Stimulated activated CD4-positive, alpha-beta T cell treated with anti-CD3 and anti-CD28 coated beads, Interleukin-1b, Interleukin-23, amount 100 ng/mL, for 4 hours (primary cell): ENCODE measurements around the gene UBE2E1.
"Not testable (repeated sequence)": the region's sequence is repeated elsewhere in the genome, so short reads cannot be mapped to it uniquely, and the experiment has no call there.

Experiments used
- DNase-seq, 2 donors: peaks; one replicate each; pipeline ENCODE4 v3.0.0-alpha.2; 2020; ENCODE audit warnings: low read depth in 2 of 2

Gene UBE2E1

DNA sequence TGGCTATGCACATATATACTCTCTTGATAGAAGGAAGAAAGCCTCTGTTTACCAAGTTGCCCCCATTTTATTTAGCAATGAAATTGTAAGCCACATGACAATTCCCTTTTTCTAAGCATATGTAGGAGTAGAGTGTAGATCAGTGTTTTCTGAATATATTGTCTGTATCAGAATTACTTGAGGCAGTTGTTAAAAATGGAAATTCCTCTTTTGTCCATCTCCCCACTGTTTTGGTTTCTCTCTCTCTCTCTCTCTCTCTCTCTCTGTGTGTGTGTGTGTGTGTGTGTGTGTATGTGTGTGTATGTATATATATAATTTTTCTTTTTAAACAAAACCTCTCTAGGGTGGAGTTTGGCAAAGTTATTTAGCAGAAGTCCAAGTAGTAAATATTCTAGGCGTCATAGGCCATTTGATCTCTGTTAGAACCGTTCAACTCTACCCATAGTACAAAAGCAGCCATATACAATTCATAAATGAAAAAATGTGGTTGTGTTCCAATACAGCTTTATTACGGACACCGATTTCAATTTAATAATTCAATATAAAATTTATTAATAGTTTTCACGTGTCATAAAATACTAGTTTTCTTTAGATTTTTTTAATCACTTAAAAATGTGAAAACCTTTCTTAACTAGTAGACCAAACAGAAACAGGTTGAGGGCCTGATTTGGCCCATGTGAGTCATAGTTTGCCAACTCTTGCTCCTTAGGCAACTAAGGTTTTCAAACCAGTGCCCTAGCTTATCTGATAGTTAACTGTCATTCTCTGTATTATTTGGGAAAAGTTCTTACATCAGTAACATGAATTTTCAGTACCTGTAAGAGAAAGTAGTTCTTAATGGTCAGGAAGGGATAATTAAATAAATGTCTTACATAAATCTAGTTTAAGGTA lies 39.8 kb downstream of the UBE2E1 start:
- DNase-seq, result no peak

DNA sequence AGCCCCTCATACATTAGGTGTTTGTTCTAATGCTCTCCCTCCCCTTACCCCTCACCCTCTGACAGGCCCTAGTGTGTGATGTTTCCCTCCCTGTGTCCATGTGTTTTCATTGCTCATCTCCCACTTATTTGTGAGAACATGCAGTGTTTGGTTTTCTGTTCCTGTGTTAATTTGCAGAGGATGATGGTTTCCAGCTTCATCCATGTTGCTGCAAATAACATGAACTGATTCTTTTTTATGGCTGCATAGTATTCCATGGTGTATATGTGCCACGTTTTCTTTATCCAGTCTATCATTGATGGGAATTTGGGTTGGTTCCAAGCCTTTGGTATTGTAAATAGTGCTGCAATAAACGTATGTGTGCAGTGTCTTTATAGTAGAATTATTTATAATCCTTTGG lies 43.7 kb downstream of the UBE2E1 start:
- not testable (repeated sequence) for DNase-seq

DNA sequence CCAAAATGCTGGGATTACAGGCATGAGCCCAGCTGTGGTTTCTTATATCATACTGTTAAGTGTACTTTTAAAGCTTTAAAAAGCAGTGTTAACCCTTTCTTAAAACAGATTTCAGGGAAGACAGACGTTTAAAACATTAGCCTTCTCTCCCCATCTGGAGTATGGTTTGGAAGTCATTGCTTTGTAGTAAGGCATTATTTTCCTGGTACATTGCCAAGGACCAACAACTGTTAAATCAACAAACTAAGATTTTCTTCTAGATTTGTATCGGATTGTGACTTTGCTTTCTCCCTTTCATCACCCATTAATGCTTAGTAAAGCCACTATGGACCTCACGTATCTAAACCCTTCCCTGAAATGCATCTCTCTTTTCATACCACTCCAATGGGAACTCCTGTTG lies 50.5 kb downstream of the UBE2E1 start:
- DNase-seq, result no peak

DNA sequence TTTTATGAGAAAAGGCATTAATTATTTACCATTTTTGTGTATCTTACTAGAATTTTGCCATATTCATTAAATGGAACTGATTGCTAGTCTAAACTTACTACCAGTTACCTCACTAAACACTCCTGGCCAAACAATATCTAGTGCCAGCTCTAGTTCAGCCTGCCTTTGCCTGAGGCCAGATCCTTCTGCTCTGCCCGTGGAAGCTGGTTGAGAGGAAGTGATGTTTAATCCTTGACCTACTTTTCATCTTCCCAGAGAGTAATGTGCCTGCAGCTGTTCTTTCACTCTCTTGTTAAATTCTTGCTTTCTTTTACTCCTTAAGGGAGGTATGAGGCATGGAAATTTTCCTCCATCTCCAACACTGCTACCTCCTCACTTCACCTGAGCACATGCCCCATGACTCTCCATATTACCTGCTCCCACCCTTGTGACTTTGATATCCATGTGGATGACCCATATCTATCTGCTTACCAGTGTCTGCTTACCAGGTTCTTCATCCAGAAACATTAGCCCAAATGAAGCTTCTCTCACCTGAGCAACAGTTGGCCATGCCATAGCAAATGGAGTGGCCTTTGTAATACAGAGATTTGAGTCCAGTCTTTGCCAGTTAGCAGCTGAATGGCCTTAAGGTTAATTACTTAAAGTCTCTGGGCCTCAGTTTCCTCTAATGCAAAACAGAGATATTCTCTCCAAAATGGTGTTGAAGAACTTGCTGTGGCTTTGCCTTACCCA lies 53.4 kb downstream of the UBE2E1 start:
- DNase-seq, result no peak

DNA sequence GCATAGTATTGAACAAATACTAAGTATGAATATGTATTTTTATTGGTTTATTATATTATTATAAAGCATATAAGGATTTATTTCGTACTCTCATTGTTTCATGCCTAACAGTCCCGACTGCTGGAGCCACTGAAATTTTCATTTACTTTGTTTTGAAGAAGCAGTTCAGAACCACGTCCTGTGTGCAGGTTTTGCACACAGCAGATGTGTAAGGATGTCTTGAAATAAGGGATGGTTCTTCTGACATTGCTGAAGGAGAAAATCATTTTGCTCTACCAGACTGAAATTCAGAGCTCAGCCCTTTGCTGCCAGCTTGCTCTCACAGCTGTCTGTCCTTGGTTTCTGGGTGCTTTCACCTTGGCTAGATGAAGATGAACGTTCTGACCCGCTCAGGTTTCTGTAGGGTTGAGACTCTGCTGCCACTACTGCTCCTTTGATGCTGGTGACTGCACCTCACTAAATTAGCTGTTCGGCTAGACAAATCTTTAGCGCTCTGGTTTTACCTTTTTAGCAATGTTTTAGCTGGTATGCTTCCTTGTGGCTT lies 54.2 kb downstream of the UBE2E1 start:
- DNase-seq, result no peak

DNA sequence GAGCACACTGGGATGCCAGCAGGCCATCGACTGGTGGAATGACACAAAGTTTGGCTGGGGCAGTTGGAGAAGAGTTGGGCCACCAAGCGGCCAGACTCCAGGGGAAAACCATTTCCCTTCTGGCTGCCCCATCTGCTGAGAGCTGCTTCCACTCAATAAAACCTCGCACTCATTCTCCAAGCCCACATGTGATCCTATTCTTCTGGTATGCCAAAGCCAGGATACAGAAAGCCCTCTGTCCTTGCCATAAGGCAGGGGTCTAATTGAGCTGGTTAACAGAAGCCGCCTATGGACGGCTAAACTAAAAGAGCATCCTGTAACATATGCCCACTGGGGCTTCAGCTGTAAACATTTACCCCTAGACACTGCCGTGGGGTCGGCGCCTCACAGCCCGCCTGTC lies 55.9 kb downstream of the UBE2E1 start:
- DNase-seq, result no peak

DNA sequence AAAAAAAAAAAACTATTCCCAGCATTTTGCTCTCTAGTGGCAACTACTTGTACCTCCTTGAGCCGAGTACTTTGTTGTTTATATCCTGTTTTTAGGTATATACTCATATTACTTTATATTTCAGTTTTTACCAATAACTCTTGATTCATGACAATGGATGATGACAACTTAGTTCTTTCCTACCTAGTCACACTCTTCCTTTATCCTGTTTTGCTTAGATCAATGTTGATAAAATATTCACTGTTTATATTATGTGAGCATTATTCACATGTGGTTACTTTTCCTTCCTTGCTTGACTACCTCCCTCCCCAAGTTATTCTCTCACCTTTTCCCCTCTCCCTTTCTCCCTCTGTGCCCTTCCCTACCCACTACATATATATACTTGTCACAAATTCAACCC lies 57.3 kb downstream of the UBE2E1 start:
- no peak for DNase-seq

DNA sequence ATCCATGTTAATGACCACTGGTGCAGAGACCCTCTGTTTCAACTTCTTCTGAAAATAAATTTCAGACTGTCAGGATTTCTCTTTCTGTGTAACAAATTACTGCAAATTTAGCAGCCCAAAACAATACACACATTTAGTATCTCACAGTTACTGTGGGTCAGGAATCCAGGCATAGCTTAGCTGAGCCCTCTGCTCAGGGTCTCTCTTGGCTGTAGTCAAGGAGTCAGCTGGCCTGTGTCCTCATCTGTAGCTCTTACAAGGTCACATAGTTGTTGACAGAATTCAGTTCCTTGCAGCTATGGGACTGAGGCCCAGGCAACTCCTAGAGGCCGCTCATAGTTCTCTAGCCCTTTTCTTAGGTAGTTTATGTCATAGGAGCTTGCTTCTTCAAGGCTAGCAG lies 59.2 kb downstream of the UBE2E1 start:
- no peak for DNase-seq

DNA sequence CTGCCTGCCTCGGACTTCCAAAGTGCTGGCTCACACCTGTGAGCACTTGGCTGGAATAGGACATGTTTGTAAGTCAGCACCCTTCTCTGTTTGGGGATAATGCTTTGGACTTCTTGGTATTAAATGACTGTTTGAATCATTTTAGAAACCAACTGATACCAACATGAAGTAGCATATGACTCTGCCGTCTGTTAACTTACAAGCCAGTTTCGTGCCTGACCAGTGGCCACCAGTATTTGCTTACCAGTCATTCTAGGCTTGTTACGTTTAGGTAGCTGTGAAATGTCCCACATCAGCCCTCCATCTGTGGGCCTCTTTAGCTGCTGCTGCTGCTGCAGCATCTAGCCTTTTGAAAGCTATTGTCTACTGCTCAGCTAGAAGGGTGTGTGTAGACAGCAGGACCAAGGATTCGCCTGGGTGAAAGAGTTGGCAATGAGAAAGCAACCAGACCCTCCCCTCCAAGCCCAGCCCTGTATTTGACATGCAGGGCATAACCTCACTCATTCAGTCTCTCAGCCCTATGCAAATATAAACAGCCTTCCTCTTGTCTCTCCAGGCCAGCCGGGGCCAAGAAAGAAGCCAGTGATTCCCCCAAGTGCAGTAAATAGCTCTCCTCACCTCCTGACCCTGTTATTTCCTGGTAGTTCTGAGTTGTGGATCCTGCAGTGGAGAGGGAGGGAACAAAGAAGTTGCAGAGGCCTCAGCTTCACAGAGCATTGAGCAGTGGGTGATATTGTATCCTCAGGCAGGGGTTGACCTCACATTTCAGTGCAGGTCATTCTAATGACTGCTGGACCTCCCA lies 60.0 kb downstream of the UBE2E1 start:
- no peak for DNase-seq

DNA sequence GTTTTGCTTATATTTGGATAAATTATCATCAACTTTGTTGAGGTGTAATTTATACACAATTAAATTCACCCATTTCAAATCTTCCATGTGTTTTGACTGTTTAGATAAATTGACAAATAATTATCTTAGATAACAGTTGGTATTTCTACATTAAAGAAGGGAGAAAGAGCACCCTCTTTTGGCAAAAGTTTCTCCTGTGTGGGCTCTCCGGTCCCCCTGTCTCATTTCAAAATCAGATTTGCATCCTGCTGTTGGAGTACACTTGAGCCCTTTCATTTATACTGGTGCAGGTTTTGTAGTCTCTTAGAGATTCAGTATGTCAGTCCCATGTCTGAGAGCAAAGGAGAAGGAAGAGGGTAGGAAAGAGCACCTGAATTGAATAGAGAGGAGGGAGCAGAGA lies 61.6 kb downstream of the UBE2E1 start:
- no peak for DNase-seq

DNA sequence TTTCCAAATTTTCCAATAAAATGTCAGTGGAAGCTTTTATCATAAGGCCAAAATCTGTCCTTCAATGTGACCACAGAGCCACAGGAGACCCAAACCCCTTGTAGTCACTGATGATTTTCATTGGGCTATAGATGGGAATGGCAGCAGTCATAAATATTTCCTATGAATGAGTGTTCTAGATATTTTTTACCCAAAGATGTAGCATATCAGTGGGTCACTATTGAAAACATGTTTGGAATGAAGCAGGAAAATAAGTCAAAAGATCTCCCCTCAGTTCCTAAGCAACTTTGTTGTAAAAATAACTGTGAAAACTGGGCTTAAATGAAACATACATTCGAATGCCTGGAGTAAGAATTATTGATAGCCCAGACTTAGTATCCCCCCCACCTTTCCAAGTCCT lies 62.1 kb downstream of the UBE2E1 start:
- DNase-seq, result no peak

DNA sequence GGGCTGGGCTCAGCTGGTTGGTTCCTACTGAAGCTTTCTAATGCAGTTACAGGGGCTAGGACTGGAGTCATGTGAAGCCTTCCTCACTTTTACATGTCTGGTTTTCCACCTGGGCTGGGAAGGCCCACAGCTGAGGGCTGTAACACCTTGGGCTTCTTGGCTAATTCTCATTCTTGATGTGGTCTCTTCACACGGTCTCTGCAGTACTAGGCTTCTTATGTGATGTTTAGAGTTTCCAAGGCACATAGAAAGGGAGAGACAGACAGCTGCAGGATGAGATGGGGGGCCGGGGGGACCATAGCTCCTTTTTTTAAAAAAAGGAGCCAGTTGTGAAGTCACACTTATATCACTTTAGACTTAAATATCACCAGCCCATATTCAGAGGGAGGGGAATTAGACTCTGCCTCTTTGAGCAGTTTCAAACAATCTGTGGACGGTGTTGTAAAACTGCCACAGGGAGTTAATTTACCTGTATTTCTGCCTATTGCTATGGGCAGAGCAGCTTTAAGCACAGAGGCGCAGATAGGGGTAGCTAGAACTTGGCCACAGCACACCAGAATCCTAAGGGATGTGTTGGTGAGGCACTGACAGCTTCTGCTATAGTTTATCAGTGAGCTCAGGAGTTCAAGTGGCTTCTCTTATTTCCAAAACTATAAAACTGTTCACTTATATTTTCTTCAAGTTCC lies 64.4 kb downstream of the UBE2E1 start:
- DNase-seq, result no peak

DNA sequence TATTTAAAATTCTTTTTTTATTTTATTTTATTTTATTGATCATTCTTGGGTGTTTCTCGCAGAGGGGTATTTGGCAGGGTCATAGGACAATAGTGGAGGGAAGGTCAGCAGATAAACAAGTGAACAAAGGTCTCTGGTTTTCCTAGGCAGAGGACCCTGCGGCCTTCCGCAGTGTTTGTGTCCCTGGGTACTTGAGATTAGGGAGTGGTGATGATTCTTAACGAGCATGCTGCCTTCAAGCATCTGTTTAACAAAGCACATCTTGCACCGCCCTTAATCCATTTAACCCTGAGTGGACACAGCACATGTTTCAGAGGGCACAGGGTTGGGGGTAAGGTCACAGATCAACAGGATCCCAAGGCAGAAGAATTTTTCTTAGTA lies 64.9 kb downstream of the UBE2E1 start:
- not testable (repeated sequence) for DNase-seq

DNA sequence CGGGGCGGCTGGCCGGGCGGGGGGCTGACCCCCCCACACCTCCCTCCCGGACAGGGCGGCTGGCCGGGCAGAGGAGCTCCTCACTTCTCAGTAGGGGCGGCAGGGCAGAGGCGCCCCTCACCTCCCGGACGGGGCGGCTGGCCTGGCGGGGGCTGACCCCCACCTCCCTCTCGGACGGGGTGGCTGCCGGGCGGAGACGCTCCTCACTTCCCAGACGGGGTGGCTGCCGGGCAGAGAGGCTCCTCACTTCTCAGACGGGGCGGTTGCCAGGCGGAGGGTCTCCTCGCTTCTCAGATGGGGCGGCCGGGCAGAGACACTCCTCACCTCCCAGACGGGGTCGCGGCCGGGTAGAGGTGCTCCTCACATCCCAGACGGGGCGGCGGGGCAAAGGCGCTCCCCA lies 65.6 kb downstream of the UBE2E1 start:
- DNase-seq, result not testable (repeated sequence)

DNA sequence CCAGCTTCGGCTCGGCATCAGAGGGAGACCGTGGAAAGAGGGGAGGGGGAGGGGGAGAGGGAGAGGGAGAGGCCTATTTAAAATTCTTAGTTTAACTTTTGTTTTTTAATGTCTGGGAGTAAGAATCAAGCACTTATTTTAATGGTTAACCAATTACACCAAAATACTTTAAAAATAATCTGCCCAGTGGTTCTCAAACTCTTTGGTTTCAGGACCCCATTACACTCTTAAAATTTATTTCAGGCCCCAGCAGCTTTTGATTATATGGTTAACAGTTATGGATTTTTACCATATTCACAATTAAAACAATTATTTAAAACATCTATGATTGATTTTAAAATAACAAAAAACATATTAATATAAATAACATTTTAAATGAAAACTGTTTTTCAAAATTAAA lies 66.6 kb downstream of the UBE2E1 start:
- no peak for DNase-seq

DNA sequence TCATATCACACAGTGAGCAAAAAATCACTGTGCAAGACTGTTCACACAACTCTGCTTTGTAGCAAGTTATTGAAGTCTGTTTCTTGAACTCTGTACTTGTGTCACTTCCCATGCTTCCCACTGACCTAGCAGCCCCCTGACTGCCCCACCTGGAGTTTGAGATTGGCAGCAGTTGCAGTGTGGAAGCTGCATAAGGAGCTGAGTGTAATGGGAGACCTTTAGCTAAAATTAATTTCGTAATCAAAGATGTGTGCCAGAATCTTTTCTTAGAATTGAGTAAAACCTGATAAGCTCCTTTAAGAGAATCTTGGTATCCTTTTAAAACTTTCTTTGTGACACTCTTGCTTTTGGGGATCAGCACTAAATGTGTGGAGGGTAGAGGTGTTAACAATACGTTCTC lies 68.2 kb downstream of the UBE2E1 start:
- no peak for DNase-seq

DNA sequence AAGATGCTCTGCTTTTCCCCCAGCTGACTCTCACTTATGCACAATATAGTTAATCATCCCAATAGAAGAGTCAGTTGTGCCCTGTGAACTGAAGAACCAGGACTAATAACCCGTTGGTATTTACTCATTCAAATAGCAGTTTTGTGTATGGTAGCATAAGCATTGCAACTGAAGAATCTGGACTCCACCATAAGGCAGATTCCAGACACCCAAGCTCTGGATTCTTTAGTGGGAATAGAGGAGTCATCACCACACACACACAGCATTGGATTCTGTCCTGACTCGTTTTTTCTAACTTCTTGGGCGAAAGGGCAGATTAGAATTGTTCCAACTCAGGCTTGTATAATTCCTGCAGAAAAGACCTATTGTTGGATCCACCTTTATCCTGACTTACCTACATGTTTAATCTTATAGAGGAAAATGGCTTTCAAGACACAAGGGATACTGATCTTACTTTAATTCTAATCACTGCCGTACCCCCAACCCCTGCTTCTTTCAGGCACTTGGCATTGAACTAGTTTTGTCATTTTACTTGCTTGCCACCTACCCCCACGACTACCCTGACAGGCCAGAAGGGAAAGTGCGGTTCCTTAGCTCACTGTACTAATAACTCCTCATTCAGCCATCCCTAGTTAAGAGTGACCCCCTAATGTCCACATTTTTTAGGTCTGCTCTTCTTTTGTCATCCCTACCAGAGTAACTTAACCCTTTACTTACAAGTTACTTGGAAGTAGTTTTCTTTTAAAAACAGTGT lies 68.8 kb downstream of the UBE2E1 start:
- no peak for DNase-seq

DNA sequence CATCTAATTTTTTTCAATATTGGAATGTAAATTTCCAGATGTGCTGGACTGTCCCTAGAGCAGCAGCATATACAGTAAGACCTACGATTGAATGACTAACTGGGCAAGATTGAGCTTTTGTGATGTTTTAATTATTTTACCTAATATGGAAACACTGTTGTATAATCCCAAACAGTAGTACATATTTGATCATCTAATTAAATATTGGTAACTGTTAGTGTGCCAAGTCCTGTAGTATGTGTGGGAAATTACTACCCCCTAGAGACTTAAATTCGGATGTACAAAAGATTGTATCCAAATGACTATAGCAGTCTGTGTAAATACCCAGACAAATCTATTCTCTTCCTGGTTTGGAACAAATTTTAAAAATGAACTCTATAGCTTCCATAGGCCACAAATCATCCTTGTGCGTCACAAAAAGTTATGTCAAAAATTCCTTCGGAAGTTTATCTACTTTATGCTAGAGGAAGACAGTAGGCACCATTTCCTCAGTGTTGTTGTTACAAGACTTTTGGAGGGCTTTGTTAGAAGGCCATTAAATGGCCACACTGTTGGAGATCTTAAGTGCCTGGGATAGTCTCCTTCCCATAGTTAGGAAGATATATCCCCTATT lies 69.5 kb downstream of the UBE2E1 start:
- no peak for DNase-seq

DNA sequence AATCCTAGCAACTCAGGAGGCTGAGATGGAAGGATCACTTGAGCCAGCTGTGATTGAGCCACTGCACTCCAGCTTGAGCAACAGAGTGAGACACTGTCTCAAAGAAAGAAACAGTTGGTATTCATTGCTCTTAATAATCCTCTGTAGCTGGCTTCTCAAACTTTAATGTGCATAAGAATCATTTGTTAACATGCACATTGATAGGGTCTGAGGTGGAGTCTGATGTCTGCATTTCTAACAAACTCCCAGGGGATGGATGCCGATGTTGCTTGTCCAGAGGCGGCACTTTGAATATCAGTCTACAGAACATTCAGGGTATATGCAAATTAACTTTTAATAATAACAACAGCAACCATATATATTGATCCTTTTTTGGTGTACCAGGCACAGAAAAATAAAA lies 71.2 kb downstream of the UBE2E1 start:
- no peak for DNase-seq

DNA sequence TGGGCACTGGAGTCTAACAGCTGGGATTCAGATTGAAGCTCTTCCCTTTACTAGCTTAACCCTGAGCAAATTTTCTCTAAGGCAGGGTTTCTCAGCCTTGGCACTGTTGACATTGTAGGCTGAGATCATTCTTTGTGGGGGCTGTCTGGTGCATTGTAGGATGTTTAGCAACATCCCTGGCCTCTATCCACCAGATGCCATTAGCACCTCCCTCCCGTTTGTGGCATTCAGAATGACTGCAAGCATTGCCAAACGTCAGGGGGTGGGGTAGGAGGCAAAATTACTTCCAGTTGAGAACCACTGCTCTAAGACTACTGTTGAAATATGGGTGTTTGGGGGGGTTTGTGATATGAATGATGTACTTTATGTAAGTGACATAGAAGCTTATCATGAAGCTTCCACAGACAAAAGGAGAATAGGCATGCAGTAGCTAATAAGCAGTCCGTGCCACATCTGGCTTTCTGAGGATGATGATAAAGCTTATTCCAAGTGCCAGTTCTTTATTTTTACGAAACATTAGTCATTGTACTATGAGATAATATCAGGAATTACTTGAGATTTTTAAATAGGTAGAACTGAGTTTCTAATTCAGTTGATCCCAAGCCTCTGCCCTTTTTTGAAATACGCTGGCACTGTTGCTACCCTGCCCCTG lies 71.7 kb downstream of the UBE2E1 start:
- DNase-seq, result no peak
